Liver (tissue), 3 donors: Measurements from ENCODE around the gene TMPRSS3.

Source experiments
- ATF3 ChIP-seq: IDR thresholded peaks from 2 replicates; pipeline ENCODE4 v1.6.1; 2016; ENCODE audit warnings: antibody characterized with exemption
- FOXA1 ChIP-seq: IDR thresholded peaks from 2 replicates; pipeline ENCODE4 v1.6.1; 2016; ENCODE audit warnings: antibody characterized with exemption
- GABPA ChIP-seq, 2 donors: IDR thresholded peaks in 1 of 2; conservative IDR thresholded peaks in 1 of 2; 2 replicates each; pipeline ENCODE4 v1.6.1; 2016; ENCODE audit warnings: antibody characterized with exemption in 2 of 2, mild to moderate bottlenecking in 1 of 2, moderate library complexity in 1 of 2
- JUND ChIP-seq, 2 donors: IDR thresholded peaks; 2 replicates each; pipeline ENCODE4 v1.6.1; 2016; ENCODE audit warnings: antibody characterized with exemption in 2 of 2
- RAD21 ChIP-seq, 2 donors: IDR thresholded peaks; 2 replicates each; pipeline ENCODE4 v1.6.1; 2016; ENCODE audit warnings: antibody characterized with exemption in 2 of 2, mild to moderate bottlenecking in 2 of 2
- REST ChIP-seq: IDR thresholded peaks from 2 replicates; pipeline ENCODE4 v1.6.1; 2016; ENCODE audit warnings: antibody characterized with exemption, mild to moderate bottlenecking
- SP1 ChIP-seq: IDR thresholded peaks from 2 replicates; pipeline ENCODE4 v1.6.1; 2018; ENCODE audit warnings: antibody characterized with exemption, mild to moderate bottlenecking
- TAF1 ChIP-seq: conservative IDR thresholded peaks from 2 replicates; pipeline ENCODE4 v1.6.1; 2016; ENCODE audit warnings: antibody characterized with exemption, mild to moderate bottlenecking
- YY1 ChIP-seq: IDR thresholded peaks from 2 replicates; pipeline ENCODE4 v1.6.1; 2016; ENCODE audit warnings: antibody characterized with exemption, mild to moderate bottlenecking
- TF ChIP-seq, protein P1 (sequence below): fragments of 150-350 bp; IDR thresholded peaks from 2 replicates; pipeline ENCODE4 v1.5.1; 2017; ENCODE audit warnings: improper control_type of control experiment, low read depth, low read length; ENCODE audit not compliant: missing input control
- TF ChIP-seq, protein P2 (sequence below): IDR thresholded peaks from 2 replicates; pipeline ENCODE4 v1.6.1; 2016; ENCODE audit warnings: antibody characterized with exemption
- donor health status: healthy.
- donor health status: healthy.

GRCh38 chr21:42411891-42412635, 16.2 kb upstream of the TMPRSS3 start:
- TF ChIP-seq REST, result no peak
- TF ChIP-seq, protein P1, sequence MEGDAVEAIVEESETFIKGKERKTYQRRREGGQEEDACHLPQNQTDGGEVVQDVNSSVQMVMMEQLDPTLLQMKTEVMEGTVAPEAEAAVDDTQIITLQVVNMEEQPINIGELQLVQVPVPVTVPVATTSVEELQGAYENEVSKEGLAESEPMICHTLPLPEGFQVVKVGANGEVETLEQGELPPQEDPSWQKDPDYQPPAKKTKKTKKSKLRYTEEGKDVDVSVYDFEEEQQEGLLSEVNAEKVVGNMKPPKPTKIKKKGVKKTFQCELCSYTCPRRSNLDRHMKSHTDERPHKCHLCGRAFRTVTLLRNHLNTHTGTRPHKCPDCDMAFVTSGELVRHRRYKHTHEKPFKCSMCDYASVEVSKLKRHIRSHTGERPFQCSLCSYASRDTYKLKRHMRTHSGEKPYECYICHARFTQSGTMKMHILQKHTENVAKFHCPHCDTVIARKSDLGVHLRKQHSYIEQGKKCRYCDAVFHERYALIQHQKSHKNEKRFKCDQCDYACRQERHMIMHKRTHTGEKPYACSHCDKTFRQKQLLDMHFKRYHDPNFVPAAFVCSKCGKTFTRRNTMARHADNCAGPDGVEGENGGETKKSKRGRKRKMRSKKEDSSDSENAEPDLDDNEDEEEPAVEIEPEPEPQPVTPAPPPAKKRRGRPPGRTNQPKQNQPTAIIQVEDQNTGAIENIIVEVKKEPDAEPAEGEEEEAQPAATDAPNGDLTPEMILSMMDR, result no peak
- no peak for TF ChIP-seq YY1
- no peak for TF ChIP-seq FOXA1
- no peak for TF ChIP-seq RAD21 (IDR thresholded peaks at IDR 0.05)
- no peak for TF ChIP-seq GABPA (IDR thresholded peaks at IDR 0.05 in 1 of 2, conservative IDR thresholded peaks at IDR 0.05 in 1 of 2)
- no peak for TF ChIP-seq JUND (IDR thresholded peaks at IDR 0.05)
- TF ChIP-seq, protein P2, sequence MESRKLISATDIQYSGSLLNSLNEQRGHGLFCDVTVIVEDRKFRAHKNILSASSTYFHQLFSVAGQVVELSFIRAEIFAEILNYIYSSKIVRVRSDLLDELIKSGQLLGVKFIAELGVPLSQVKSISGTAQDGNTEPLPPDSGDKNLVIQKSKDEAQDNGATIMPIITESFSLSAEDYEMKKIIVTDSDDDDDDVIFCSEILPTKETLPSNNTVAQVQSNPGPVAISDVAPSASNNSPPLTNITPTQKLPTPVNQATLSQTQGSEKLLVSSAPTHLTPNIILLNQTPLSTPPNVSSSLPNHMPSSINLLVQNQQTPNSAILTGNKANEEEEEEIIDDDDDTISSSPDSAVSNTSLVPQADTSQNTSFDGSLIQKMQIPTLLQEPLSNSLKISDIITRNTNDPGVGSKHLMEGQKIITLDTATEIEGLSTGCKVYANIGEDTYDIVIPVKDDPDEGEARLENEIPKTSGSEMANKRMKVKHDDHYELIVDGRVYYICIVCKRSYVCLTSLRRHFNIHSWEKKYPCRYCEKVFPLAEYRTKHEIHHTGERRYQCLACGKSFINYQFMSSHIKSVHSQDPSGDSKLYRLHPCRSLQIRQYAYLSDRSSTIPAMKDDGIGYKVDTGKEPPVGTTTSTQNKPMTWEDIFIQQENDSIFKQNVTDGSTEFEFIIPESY, result no peak
- TF ChIP-seq TAF1, result no peak
- TF ChIP-seq ATF3, result no peak
- TF ChIP-seq SP1, result no peak
